Neuron (in vitro differentiated cells): Measurements from ENCODE around the gene VAMP5.
"Not testable (repeated sequence)": the region's sequence is repeated elsewhere in the genome, so short reads cannot be mapped to it uniquely, and the experiment has no call there.

Source experiments
- H2AFZ ChIP-seq: one replicate; pipeline ENCODE4 v1.6.1; 2013; ENCODE audit warnings: low read depth, mild to moderate bottlenecking, inconsistent platforms, low read length, moderate library complexity
- H3K27me3 ChIP-seq: one replicate; pipeline ENCODE4 v1.6.1; 2013; ENCODE audit warnings: low read length; ENCODE audit not compliant: insufficient read depth
- H3K36me3 ChIP-seq: one replicate; pipeline ENCODE4 v1.6.1; 2013; ENCODE audit warnings: low read length; ENCODE audit not compliant: insufficient read depth
- H3K4me1 ChIP-seq: one replicate; pipeline ENCODE4 v1.6.1; 2013; ENCODE audit warnings: low read length; ENCODE audit not compliant: insufficient read depth
- H3K4me3 ChIP-seq: 2 replicates; pipeline ENCODE4 v1.5.1; 2013; ENCODE audit warnings: mild to moderate bottlenecking, low read length, moderate library complexity
- H3K9me3 ChIP-seq: one replicate; pipeline ENCODE4 v1.6.1; 2013; ENCODE audit warnings: low read length

Gene VAMP5

DNA sequence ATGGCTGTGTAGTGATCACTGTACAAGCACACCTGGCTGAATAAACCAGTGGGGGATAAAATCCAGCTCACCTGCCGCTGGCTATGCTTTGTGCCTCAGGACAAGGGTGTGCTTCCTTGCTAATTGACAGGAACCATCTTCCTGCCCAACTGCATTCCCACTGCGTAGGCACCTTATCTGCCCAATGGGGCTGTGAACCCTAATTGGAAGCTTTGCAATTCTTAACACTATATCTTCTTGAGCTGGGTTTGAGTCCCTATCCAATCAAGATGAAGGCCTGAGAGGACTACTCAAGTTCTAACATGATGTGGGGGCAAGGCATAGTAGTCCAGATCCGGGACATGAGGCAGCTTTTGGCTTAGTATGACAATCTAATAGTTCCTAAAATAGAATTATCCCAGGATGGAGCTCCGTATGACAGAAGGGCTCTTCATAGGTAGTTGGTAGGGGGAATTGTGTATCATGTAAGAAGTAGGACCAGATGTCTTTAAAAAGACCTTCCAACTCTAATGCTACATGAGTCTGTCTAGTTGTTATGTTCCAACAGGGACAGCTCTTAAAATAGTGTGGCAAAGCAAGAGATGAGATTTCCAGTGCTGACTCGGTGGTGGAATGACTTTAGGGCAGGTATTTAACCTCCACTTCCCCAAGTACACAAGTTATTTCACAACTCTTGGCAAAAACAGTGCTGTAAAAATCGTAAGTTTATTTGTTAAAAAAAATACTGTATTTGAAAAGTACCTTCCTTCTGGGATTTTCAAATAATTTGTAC, 20.5 kb downstream of the VAMP5 start:
- no peak overlapping the region for H2AFZ ChIP-seq
- H3K36me3 ChIP-seq, result peaks cover 24% of the 10 kb centered on the region
- no peaks in the 10 kb centered on the region for H3K9me3 ChIP-seq
- H3K27me3 ChIP-seq, result no peaks in the 10 kb centered on the region
- no peak overlapping the region for H3K4me3 ChIP-seq
- peaks cover 26% of the 10 kb centered on the region for H3K4me1 ChIP-seq

DNA sequence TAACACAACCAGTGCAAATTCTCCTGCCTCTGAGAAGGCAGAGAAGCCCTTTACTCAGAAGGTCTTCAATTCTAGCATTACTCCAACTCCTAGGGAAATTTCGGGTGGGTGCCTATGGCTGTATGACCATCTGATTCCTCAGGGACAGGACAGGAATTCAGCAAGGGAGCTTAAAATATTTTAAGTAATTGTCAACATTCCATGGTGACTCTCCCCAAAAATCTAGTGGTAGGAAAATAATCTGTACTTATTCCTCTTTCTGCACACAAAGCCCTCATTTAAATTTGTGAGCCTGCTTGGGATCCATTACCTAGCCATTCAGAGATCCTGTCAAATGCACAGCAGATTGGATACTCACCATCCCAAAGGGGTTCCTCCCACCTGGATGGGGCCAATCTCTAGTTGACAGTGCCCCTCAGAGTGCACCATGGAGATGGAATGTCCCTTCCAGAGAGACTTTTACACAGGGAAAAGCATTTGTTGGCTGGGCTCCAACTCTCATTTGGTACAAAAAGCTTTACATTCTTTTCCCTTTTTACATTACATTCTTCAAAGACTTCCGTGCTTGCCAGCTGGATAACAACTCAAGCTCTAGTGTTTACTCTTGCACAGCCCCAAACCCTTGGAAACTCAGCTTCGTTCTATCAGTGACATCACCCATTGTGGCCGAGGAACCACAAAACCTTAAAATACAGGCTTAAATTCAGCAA, 21.3 kb downstream of the VAMP5 start:
- Histone ChIP-seq H3K4me3 (no peak overlapping the region), H3K36me3 (peaks cover 29% of the 10 kb centered on the region), H3K27me3 (no peaks in the 10 kb centered on the region), H3K9me3 (no peaks in the 10 kb centered on the region), H3K4me1 (peaks cover 26% of the 10 kb centered on the region), H2AFZ (no peak overlapping the region)

DNA sequence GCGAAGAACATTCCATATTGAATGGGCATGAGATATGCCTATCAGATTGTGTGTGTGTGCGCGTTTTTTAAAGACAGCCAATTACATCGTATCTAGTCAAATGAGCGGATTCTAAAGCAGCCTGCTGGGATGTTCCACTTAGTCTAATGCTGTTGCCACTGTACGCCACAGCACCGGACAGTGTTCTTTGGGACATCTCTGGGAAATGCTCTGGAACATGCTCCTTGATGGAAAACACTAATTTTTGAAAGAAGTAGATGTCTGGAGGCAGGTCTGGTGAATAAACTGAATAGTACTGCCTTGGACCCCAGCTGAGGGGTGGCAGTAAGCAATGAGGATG, 21.9 kb downstream of the VAMP5 start:
- no peak overlapping the region for H3K4me3 ChIP-seq
- peaks cover 29% of the 10 kb centered on the region for H3K4me1 ChIP-seq
- peaks cover 29% of the 10 kb centered on the region for H3K36me3 ChIP-seq
- H3K9me3 ChIP-seq, result no peaks in the 10 kb centered on the region
- no peak overlapping the region for H2AFZ ChIP-seq
- no peaks in the 10 kb centered on the region for H3K27me3 ChIP-seq

DNA sequence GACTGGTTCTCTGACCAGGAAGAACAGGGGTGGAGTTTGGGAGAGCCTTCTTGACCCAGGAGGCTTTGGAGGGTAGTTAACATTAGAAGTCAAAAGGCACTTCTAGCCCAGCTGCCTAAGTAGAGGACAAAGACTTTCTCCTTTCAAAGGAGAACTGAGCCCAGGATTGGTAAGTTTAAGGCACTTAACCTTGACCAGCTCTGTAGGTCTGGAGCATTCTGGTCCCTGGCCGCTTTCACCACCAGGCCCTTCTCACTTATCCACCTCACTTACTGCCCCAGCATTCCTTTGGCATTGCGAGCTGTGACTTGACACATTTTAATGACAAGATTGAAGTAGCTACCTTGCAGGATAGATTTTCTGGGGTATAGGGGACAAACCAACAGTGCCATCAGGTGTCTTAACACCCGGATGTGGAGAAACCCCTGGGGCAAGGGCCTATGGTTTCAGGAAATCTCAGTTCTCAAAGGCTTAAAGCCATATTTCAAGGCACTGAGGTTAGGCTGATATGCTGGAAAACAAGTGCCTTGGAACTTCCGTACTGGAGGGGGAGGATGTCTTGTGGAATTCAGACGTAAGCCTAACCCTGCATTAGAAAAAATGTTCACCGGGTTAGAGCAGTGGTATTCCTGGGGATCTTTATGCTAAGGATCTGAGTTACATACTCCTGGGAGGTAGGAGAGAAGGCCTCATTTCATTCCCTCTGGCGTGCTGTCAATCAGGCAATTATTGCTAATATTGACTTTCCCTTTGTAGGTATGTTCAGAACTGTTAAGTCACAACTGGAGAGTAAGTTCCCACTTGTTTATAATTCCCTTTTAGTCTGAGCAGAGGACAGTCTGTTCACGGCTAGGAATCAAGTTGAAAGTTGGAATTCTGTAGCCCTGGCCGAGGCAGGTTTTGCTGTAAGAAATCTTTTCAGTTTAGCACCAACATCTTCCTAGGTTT, 23.3 kb downstream of the VAMP5 start:
- Histone ChIP-seq H3K27me3 (no peaks in the 10 kb centered on the region), H2AFZ (no peak overlapping the region), H3K36me3 (peaks cover 29% of the 10 kb centered on the region), H3K4me1 (peaks cover 29% of the 10 kb centered on the region), H3K4me3 (no peak overlapping the region), H3K9me3 (no peaks in the 10 kb centered on the region)

DNA sequence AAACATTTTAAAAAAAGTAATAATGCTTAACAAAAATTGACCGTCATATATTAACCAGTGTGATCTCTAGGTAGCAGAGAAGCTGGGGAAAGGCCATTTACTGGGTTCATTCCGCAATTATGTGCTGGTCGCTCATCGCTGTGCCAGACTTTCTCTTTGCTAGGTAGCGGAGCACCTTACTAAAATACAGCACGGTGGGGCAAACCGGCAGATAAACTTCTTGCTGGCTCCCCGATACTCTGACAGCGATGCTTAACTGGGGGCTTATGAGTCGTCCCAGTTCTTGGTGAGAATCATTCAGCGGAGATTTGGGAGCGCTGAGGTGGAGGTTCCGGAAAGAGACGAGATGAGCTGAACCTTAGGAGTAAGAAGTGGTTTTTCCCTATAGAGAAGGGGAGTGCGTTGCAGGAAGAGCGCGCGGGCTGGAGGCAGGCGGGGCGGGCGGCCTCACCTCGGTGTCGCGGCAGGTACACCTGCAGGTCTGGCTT, 27.0 kb downstream of the VAMP5 start:
- Histone ChIP-seq H3K4me3 (peak overlapping the region; percentile 82), H3K36me3 (peaks cover 29% of the 10 kb centered on the region), H3K4me1 (peaks cover 15% of the 10 kb centered on the region), H3K9me3 (no peaks in the 10 kb centered on the region), H3K27me3 (no peaks in the 10 kb centered on the region), H2AFZ (peak overlapping the region; percentile 52)

DNA sequence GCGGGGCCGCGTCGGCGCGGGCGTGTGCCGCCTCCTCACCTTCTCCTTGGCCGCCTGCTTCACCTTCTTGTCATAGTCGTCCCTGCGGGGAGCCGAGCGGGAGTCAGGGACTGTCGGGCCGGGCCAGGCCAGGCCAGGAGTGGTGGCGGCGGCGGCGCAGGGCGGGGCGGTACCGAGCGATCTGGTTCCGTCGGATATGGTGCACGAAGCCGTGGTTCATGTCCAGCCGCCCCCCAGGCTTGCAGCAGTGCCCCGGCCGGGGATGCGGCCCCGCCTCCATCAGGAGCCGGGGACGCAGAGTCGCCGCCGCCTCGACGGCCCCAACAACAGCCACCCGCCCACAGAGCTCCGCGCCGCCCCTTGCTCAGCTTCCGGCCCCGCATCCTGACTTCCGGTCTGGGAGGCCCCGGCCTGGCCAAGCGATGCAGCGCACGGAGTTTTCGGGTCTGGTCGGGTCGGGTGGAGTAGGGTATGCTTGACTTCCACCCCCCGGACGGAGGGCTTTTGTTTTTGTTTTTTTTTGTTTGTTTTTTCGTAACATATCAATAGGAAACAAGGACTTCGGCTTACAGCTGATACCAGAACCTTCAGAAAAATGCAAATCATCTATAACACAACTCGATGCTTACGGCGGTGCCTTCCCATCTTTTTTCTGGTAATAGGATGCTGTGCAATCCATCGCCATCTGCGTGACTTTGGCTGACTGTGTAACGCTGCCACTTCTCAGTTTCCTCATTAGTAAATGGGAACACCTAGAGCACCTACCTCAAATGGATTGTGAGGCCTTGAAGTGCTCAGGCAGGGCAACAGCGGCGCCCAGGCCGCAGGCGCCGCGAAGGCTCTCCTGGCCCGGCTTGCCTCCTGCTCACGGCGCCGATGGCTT, 27.7 kb downstream of the VAMP5 start, which contains the start of gene C2orf68:
C2orf68 (minus strand) TSS at position 362 of the 883 bp plus-strand sequence; CDS start at position 280, 82 bp downstream.
- H2AFZ ChIP-seq, result peak within 1 kb of the TSS; percentile 52
- H3K27me3 ChIP-seq, result no peaks in the 10 kb centered on the region
- H3K9me3 ChIP-seq, result no peaks in the 10 kb centered on the region
- H3K4me1 ChIP-seq, result peaks cover 13% of the 10 kb centered on the region
- peak within 1 kb of the TSS; percentile 82 for H3K4me3 ChIP-seq
- H3K36me3 ChIP-seq, result peaks cover 29% of the 10 kb centered on the region

DNA sequence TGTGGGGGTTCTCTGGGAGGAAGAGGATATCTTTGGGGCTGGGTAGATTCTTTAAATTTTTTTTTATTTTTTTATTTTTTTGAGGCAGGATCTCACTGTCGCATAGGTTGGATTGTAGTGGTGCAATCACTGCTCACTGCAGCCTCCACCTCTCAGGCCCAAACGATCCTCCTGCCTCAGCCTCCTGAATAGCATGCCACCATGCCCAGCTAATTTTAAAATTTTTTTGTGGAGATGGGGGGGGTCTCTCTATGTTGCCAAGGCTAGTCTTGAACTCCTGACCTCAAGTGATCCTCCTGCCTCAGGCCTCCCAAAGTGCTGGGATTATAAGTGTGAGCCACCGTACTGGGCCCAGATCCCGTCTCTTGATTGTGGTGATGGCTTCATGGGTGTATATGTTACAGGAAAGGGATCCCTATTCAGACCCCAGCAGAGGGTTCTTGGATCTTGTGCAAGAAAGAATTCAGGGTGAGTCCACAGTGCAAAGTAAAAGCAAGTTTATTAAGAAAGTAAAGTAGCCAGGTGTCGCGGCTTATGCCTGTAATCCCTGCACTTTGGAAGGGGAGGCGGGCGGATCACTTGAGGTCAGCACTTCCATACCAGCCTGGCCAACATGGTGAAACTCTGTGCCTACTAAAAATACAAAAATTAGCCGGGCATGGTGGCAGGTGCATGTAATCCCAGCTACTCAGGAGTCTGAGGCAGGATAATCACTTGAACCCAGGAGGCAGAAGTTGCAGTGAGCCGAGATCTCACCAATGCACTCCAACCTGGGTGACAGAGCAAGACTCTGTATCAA, 29.7 kb downstream of the VAMP5 start:
- no peak overlapping the region for H2AFZ ChIP-seq
- no peaks in the 10 kb centered on the region for H3K27me3 ChIP-seq
- peaks cover 14% of the 10 kb centered on the region for H3K36me3 ChIP-seq
- H3K4me1 ChIP-seq, result peaks cover 19% of the 10 kb centered on the region
- H3K9me3 ChIP-seq, result no peaks in the 10 kb centered on the region
- no peak overlapping the region for H3K4me3 ChIP-seq

DNA sequence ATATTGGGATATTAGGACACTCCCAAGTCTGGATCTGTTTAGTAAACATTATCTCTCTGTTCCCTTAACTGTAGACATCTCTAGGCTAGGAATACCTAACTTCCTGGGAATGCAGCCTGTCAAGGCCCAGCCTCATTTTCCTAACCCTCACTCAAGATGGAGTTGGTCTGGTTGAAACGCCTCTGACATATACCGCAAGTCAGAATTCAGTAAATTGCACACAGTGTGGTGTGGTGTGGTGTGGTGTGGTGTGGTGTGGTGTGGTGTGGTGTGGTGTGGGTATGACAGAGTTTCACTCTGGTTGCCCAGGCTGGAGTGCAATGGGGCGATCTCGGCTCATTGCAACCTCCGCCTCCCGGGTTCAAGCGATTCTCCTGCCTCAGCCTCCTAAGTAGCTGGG, 30.5 kb downstream of the VAMP5 start:
- H2AFZ ChIP-seq, H3K27me3 ChIP-seq, H3K4me3 ChIP-seq, H3K9me3 ChIP-seq: not testable (repeated sequence)
- peaks cover 16% of the 10 kb centered on the region for H3K36me3 ChIP-seq
- H3K4me1 ChIP-seq, result peaks cover 19% of the 10 kb centered on the region

DNA sequence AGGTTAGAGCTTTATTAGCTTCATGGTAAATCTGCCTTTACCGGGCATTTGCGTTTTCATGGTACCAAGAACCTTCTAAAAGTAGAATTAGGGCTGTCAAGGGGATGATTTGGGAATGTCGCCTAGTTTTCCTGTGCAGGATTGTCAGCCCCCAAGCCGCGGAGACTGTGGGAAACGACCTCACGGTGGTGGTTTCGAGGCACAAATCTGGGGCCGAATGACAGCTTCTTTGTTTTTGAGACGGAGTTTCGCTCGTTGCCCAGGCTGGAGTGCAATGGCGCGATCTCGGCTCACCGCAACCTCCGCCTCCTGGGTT, 31.1 kb downstream of the VAMP5 start:
- H3K27me3 ChIP-seq, result no peaks in the 10 kb centered on the region
- no peak overlapping the region for H2AFZ ChIP-seq
- peaks cover 15% of the 10 kb centered on the region for H3K36me3 ChIP-seq
- H3K9me3 ChIP-seq, result no peaks in the 10 kb centered on the region
- H3K4me1 ChIP-seq, result peaks cover 19% of the 10 kb centered on the region
- H3K4me3 ChIP-seq, result no peak overlapping the region

DNA sequence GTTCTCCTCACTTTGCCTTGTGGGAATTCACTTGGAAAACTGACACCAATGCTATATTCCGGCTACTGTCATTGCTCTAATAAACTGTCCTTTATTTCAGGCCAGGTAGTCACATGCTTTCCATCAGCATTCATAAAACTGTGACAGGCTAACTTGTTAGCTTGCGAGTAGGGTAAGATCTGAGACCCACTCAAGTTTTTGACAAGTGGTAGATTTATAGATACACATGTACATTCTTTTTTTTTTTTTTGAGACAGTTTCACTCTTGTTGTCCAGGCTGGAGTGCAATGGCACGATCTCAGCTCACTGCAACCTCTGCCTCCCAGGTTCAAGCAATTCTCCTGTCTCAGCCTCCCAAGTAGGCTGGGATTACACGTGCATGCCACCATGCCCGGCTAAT, 33.5 kb downstream of the VAMP5 start:
- not testable (repeated sequence) for H2AFZ ChIP-seq, H3K27me3 ChIP-seq, H3K9me3 ChIP-seq, H3K4me3 ChIP-seq
- H3K36me3 ChIP-seq, result peaks cover 32% of the 10 kb centered on the region
- peaks cover 10% of the 10 kb centered on the region for H3K4me1 ChIP-seq

DNA sequence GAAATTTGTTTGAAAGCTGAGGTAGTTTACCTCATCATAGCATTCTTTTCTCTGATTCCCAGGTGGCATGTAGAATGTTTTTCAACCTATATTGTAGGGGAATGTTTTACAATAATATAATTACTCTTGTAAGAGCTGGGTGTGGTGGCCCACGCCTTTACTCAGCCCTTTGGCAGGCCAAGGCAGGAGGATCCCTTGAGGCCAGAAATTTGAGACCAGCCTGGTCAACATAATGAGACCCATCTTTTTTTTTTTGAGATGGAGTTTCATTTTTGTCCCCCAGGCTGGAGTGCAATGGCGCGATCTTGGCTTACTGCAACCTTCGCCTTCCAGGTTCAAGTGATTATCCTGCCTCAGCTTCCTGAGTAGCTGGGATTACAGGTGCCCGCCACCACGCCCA, 35.4 kb downstream of the VAMP5 start:
- no peaks in the 10 kb centered on the region for H3K9me3 ChIP-seq
- no peak overlapping the region for H2AFZ ChIP-seq
- no peak overlapping the region for H3K4me3 ChIP-seq
- peaks cover 51% of the 10 kb centered on the region for H3K36me3 ChIP-seq
- peaks cover 10% of the 10 kb centered on the region for H3K4me1 ChIP-seq
- H3K27me3 ChIP-seq, result no peaks in the 10 kb centered on the region

DNA sequence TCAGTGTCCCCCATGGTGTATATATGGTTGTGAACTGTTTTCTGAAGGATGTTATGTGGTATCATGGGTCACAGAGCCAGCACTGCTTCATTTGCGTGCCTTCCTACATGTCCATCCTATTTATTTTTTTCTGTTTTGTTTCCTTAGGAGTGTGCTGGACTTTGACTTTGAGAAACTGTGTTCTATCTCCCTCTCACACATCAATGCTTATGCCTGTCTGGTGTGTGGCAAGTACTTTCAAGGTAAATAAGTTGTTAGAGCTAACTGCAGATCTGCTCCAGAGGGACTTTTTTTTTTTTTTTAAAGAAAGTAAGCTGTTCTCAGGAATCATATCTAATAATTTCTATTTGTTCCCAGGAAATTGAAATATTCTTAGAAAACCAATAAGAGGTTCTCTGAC, 37.1 kb downstream of the VAMP5 start:
- H3K36me3 ChIP-seq, result peaks cover 65% of the 10 kb centered on the region

More for the DNA sequence above, 37.1 kb downstream of the VAMP5 start:
- H2AFZ ChIP-seq, result no peak overlapping the region
- peaks cover 10% of the 10 kb centered on the region for H3K4me1 ChIP-seq
- H3K27me3 ChIP-seq, result no peaks in the 10 kb centered on the region
- no peak overlapping the region for H3K4me3 ChIP-seq
- no peaks in the 10 kb centered on the region for H3K9me3 ChIP-seq
